ENCODE data around the gene RTP3. TPM values are rescaled to one million over a fixed set of nuclear protein-coding genes. Genes with fewer than 3 reads are reported as not detected.

The RTP3 gene
- total RNA-seq, 4 donors from 2014 or later: not detected

DNA sequence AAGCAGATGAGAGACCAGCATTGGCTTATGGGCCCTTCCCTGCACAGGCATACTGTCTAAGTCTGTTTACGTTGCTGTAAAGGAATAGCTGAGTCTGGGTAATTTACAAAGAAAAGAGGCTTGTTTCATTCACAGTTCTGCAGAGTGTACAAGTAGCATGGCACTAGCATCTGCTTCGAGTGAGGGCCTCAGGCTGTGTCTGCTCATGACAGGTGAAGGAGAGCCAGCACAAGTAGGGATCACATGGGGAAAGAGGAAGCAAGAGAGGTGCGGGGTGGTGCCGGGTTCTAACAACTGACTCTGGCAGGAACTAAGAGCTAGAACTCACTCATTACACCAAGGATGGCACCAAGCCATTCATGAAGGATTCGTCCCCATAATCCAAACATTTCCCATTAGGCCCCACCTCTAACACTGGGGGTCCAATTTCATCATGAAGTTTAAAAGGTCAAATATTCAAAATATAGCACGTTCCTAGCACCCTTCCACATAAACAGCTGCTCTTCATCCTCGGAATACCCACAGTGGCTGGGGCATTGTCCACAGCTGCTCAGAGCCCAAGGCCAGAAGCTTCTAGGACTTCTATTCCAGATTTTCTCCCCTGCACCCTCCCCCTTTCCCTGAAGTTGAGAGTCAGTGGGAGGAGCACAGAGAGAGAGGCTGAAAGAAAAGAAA is 5.6 kb downstream of the RTP3 start:
- no peak overlapping the region for H3K4me3 ChIP-seq
- TF ChIP-seq, protein P1, sequence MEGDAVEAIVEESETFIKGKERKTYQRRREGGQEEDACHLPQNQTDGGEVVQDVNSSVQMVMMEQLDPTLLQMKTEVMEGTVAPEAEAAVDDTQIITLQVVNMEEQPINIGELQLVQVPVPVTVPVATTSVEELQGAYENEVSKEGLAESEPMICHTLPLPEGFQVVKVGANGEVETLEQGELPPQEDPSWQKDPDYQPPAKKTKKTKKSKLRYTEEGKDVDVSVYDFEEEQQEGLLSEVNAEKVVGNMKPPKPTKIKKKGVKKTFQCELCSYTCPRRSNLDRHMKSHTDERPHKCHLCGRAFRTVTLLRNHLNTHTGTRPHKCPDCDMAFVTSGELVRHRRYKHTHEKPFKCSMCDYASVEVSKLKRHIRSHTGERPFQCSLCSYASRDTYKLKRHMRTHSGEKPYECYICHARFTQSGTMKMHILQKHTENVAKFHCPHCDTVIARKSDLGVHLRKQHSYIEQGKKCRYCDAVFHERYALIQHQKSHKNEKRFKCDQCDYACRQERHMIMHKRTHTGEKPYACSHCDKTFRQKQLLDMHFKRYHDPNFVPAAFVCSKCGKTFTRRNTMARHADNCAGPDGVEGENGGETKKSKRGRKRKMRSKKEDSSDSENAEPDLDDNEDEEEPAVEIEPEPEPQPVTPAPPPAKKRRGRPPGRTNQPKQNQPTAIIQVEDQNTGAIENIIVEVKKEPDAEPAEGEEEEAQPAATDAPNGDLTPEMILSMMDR (IDR thresholded peaks at IDR 0.05): no peak
- TF ChIP-seq POLR2AphosphoS5 (IDR thresholded peaks at IDR 0.05): no peak
- no peak for TF ChIP-seq EP300 (IDR thresholded peaks at IDR 0.05)
- no peak for TF ChIP-seq POLR2A (IDR thresholded peaks at IDR 0.05; ENCODE audit: low read depth)
- no peaks in the 10 kb centered on the region for H3K36me3 ChIP-seq
- intact Hi-C loops (cut with DNase I): no loop called here
- H3K4me1 ChIP-seq: no peaks in the 10 kb centered on the region
- DNase-seq (ENCODE audit: extremely low spot score): no peak
- no peak overlapping the region for H3K27ac ChIP-seq (replicated peaks in 1 of 4)
- no peaks in the 10 kb centered on the region for H3K9me3 ChIP-seq
- WGBS: 67% methylated on average over 7 of the region's 7 CpGs
- no peaks in the 10 kb centered on the region for H3K27me3 ChIP-seq

DNA sequence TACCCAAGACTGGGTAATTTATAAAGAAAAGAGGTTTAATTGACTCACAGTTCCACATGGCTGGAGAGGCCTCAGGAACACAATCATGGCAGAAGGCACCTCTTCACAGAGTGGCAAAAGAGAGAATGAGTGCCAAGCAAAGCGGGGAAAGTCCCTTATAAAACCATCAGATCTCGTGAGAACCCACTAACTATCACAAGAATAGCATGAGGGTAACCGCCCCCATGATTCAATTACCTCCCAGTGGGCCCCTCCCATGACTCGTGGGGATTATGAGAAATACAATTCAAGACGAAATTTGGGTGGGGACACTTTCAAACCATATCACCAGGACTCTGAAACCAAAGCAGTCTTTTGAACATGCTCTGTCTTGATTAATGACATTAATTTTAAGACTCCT is 7.0 kb downstream of the RTP3 start:
- no peaks in the 10 kb centered on the region for H3K27me3 ChIP-seq
- no peak overlapping the region for H3K27ac ChIP-seq (replicated peaks in 1 of 4)
- no peak overlapping the region for H3K4me3 ChIP-seq
- no peaks in the 10 kb centered on the region for H3K9me3 ChIP-seq
- 74% methylated on average over 5 of the region's 5 CpGs for WGBS
- no peaks in the 10 kb centered on the region for H3K36me3 ChIP-seq
- no peaks in the 10 kb centered on the region for H3K4me1 ChIP-seq
- DNase-seq (ENCODE audit: extremely low spot score): no peak
- TF ChIP-seq POLR2A (IDR thresholded peaks at IDR 0.05; ENCODE audit: low read depth): no peak
- no peak for TF ChIP-seq POLR2AphosphoS5 (IDR thresholded peaks at IDR 0.05)
- TF ChIP-seq, protein P1 (IDR thresholded peaks at IDR 0.05): no peak
- TF ChIP-seq EP300 (IDR thresholded peaks at IDR 0.05): no peak
- intact Hi-C loops (cut with DNase I): no loop called here

DNA sequence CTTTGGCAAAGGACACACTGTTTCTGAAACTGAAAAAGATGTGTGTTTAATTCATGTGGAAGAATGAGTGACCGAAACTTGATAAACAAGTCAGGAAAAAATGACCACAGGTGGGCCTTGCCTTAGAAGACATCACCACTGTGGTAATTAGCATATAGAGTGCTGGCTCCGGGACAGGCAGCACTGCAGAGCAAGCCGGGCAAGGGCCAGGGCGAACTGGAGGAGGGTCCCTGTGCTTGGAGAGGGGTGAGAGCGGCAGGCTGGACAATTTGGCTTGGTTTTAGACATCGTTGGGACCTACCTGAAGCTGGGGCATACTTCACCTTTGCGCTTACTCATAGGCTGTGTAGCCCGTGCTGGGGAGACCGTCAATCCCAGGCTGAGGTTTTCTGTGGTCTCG is 8.2 kb downstream of the RTP3 start:
- no peak for TF ChIP-seq POLR2AphosphoS5 (IDR thresholded peaks at IDR 0.05)
- TF ChIP-seq EP300 (IDR thresholded peaks at IDR 0.05): no peak
- TF ChIP-seq POLR2A (IDR thresholded peaks at IDR 0.05; ENCODE audit: low read depth): no peak
- TF ChIP-seq, protein P1 (IDR thresholded peaks at IDR 0.05): no peak
- intact Hi-C loops (cut with DNase I): no loop called here
- no peak overlapping the region for H3K4me3 ChIP-seq
- no peak overlapping the region for H3K27ac ChIP-seq (replicated peaks in 1 of 4)
- no peaks in the 10 kb centered on the region for H3K36me3 ChIP-seq
- WGBS: 90% methylated on average over 9 of the region's 10 CpGs
- no peaks in the 10 kb centered on the region for H3K9me3 ChIP-seq
- no peak for DNase-seq (ENCODE audit: extremely low spot score)
- no peaks in the 10 kb centered on the region for H3K27me3 ChIP-seq
- no peaks in the 10 kb centered on the region for H3K4me1 ChIP-seq

DNA sequence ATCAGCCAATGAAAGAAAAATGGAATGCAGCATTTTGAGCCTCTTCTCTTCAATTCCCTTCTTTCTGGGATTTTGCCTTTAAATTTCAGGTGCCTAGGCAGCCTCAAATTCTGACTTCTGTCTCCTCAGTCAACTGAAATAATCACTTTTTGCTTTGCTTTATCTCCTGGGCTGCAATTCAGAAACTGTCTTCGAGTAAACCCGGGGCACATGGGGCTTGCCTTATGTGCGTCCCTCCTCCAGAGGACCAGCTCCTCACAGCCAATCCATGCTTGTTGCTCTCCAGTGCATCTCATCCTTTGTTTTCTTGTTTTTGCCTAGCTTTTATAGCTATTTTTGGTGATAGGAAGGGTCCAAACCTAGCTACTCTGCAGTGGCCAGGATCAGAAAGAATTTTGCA is 8.8 kb downstream of the RTP3 start:
- Histone ChIP-seq H3K9me3 (no peaks in the 10 kb centered on the region), H3K4me1 (no peaks in the 10 kb centered on the region), H3K27ac (replicated peaks in 1 of 4) (no peak overlapping the region), H3K27me3 (no peaks in the 10 kb centered on the region), H3K4me3 (no peak overlapping the region), H3K36me3 (no peaks in the 10 kb centered on the region)
- WGBS: 81% methylated on average over 3 of the region's 3 CpGs
- no peak for TF ChIP-seq POLR2A (IDR thresholded peaks at IDR 0.05; ENCODE audit: low read depth)
- no peak for TF ChIP-seq EP300 (IDR thresholded peaks at IDR 0.05)
- no peak for TF ChIP-seq POLR2AphosphoS5 (IDR thresholded peaks at IDR 0.05)
- TF ChIP-seq, protein P1 (IDR thresholded peaks at IDR 0.05): no peak
- intact Hi-C loops (cut with DNase I): no loop called here
- DNase-seq (ENCODE audit: extremely low spot score): no peak
